OCI-LY3 (cell line): ENCODE results near the gene SEC22A.

Experiments
- CTCF ChIP-seq: fragments of 200-600, 300-600 bp; sonication (generic); IDR thresholded peaks from 2 replicates; pipeline ENCODE4 v1.5.1; 2014; ENCODE audit warnings: antibody characterized with exemption, low read length, low read depth
- EZH2phosphoT487 ChIP-seq: fragments of 200-600 bp; shearing (Covaris generic); IDR thresholded peaks from 2 replicates; pipeline ENCODE4 v1.6.1; 2018; ENCODE audit warnings: antibody characterized with exemption, mixed run types, low read depth

GRCh38 chr3:123289391-123290106 is 87.8 kb downstream of the SEC22A start:
- no peak for TF ChIP-seq CTCF
- TF ChIP-seq EZH2phosphoT487, result no peak
